K562 (cell line): ENCODE data around the gene KLK1. TPM values are rescaled to one million over a fixed set of nuclear protein-coding genes. Genes with fewer than 3 reads are reported as not detected.

Source experiments
- ARHGAP35 ChIP-seq: fragments of 450-650 bp; IDR thresholded peaks from 2 replicates; pipeline ENCODE4 v1.6.1; 2018; ENCODE audit not compliant: partially characterized antibody
- ATF1 ChIP-seq, 2 experiments: fragments of 450-650 bp in 1 of 2; IDR thresholded peaks; 2 replicates each; pipeline ENCODE4 v1.6.1; 2016; ENCODE audit warnings: missing compliant biosample characterization in 1 of 2, missing genetic modification characterization in 1 of 2
- CREB1 ChIP-seq, 2 experiments: sonication (generic) in 1 of 2; formaldehyde crosslinking in 1 of 2; IDR thresholded peaks; 2 replicates each; pipeline versions ENCODE4 v1.6.1 to v1.8.0; 2012 to 2022; ENCODE audit warnings: inconsistent platforms in 1 of 2, mild to moderate bottlenecking in 1 of 2, missing genetic modification reagents in 1 of 2, moderate library complexity in 1 of 2
- DIDO1 ChIP-seq: fragments of 450-650 bp; IDR thresholded peaks from 2 replicates; pipeline ENCODE4 v1.6.1; 2016; ENCODE audit warnings: low read depth, missing biosample characterization, missing genetic modification characterization
- IFI16 ChIP-seq: fragments of 250-450 bp; sonication (Bioruptor Pico); IDR thresholded peaks from 2 replicates; pipeline ENCODE4 v2.1.2; 2022; ENCODE audit warnings: mild to moderate bottlenecking, inconsistent platforms
- IRF1 ChIP-seq: sonication (generic); formaldehyde crosslinking; IDR thresholded peaks from 2 replicates; pipeline ENCODE4 v1.8.0; 2022; ENCODE audit warnings: missing genetic modification reagents, mild to moderate bottlenecking, borderline replicate concordance
- KAT7 ChIP-seq: sonication (generic); formaldehyde crosslinking; IDR thresholded peaks from 2 replicates; pipeline ENCODE4 v1.8.0; 2022; ENCODE audit warnings: missing genetic modification reagents, mild to moderate bottlenecking, borderline replicate concordance
- NR2C2 ChIP-seq, 2 experiments: fragments of 200-800 bp in 1 of 2; sonication (Bioruptor generic) in 1 of 2; sonication (generic) in 1 of 2; formaldehyde crosslinking in 1 of 2; IDR thresholded peaks; 2 replicates each; pipeline versions ENCODE4 v1.6.1 to v1.8.0; 2016 to 2022; ENCODE audit warnings: mild to moderate bottlenecking in 1 of 2, missing compliant biosample characterization in 1 of 2, missing genetic modification characterization in 1 of 2, missing genetic modification reagents in 1 of 2
- NR3C1 ChIP-seq: sonication (generic); formaldehyde crosslinking; IDR thresholded peaks from 2 replicates; pipeline ENCODE4 v1.8.1; 2022; ENCODE audit warnings: missing genetic modification reagents
- OTX1 ChIP-seq: fragments of 450-650 bp; formaldehyde crosslinking; IDR thresholded peaks from 2 replicates; pipeline ENCODE4 v1.4.0; 2022; ENCODE audit warnings: mild to moderate bottlenecking
- PHB ChIP-seq: fragments of 250-450 bp; sonication (Bioruptor Pico); IDR thresholded peaks from 2 replicates; pipeline ENCODE4 v1.5.0; 2021
- SETDB1 ChIP-seq: IDR thresholded peaks from one replicate; pipeline ENCODE4 v1.6.1; 2012; ENCODE audit warnings: low read length, control low read depth, inconsistent platforms
- SIRT6 ChIP-seq: IDR thresholded peaks from one replicate; pipeline ENCODE4 v1.6.1; 2012; ENCODE audit warnings: low read depth, mild to moderate bottlenecking, control low read depth, inconsistent platforms, low read length, moderate library complexity
- SRSF7 ChIP-seq: fragments of 200-400 bp; formaldehyde crosslinking; optimal IDR thresholded peaks from 2 replicates; pipeline ENCODE3; 2017; ENCODE audit warnings: mild to moderate bottlenecking, low read depth, low read length
- TEAD4 ChIP-seq, 2 experiments: sonication (generic) in 1 of 2; formaldehyde crosslinking in 1 of 2; IDR thresholded peaks; 2 replicates each; pipeline versions ENCODE4 v1.6.1 to v1.8.0; 2012 to 2022; ENCODE audit warnings: borderline replicate concordance in 1 of 2, inconsistent platforms in 1 of 2, low read length in 1 of 2, mild to moderate bottlenecking in 1 of 2, missing genetic modification reagents in 1 of 2
- U2AF2 ChIP-seq: fragments of 200-400 bp; formaldehyde crosslinking; optimal IDR thresholded peaks from 2 replicates; pipeline ENCODE3; 2017; ENCODE audit warnings: low read depth, mild to moderate bottlenecking, low read length
- WHSC1 ChIP-seq: IDR thresholded peaks from one replicate; pipeline ENCODE4 v1.6.1; 2012; ENCODE audit warnings: low read length, control low read depth, inconsistent platforms
- ZBTB12 ChIP-seq: fragments of 250-450 bp; sonication (Bioruptor Pico); IDR thresholded peaks from 2 replicates; pipeline ENCODE4 v1.4.0; 2020
- ZFP30 ChIP-seq: fragments of 250-450 bp; sonication (Bioruptor Pico); IDR thresholded peaks from 2 replicates; pipeline ENCODE4 v1.8.0; 2022; ENCODE audit warnings: moderate library complexity, mild to moderate bottlenecking, inconsistent platforms, borderline replicate concordance
- ZFP91 ChIP-seq: sonication (generic); formaldehyde crosslinking; IDR thresholded peaks from 2 replicates; pipeline ENCODE4 v1.8.0; 2022; ENCODE audit warnings: mild to moderate bottlenecking, missing genetic modification reagents
- ZNF589 ChIP-seq: fragments of 200-800 bp; sonication (Bioruptor generic); IDR thresholded peaks from 2 replicates; pipeline ENCODE4 v1.6.1; 2016; ENCODE audit warnings: low read depth, missing genetic modification characterization, missing compliant biosample characterization
- ZSCAN32 ChIP-seq: fragments of 450-650 bp; formaldehyde crosslinking; IDR thresholded peaks from 2 replicates; pipeline ENCODE4 v1.4.0; 2020; ENCODE audit warnings: mild to moderate bottlenecking, moderate library complexity
- polyA plus RNA-seq, 8 experiments: library from polyadenylated mRNA; depleted of rRNA in 4 of 8; stranded (reverse) in 5 of 8; unstranded in 3 of 8; fragments of >200 nt; fragmentation: Nextera tagmentation in 2 of 8; fragmentation: Illumina TruSeq in 1 of 8; extraction: Ambion mirVana in 2 of 8; extraction: Trizol in 1 of 8; gene quantifications; 2 replicates each; pipeline versions ENCODE4 v1.2.1 to v1.2.3, GENCODE V29; 2011 to 2014; ENCODE audit warnings: inconsistent platforms in 1 of 8, missing spikeins in 1 of 8
- total RNA-seq, 7 experiments: library from RNA; depleted of rRNA in 6 of 7; stranded (reverse); fragments of >200 nt in 6 of 7; fragmentation: Illumina TruSeq in 2 of 7; extraction: Trizol in 2 of 7; gene quantifications; 2 replicates each; pipeline versions ENCODE4 v1.2.1 to v1.2.3, GENCODE V29; 2011 to 2021; ENCODE audit warnings: low replicate concordance in 1 of 7
- TF ChIP-seq, protein P1 (sequence below), 2 experiments: fragments of 450-650 bp in 1 of 2; sonication (generic) in 1 of 2; formaldehyde crosslinking; conservative IDR thresholded peaks; 2 replicates each; pipeline versions ENCODE4 v1.4.0 to v1.8.1; 2020 to 2022; ENCODE audit warnings: mild to moderate bottlenecking in 1 of 2, missing genetic modification reagents in 1 of 2

The KLK1 gene
- total and polyA plus RNA-seq, 9 of the 15 experiments (the other 6 are each of a cell fraction or from before 2014, with no cell fraction given) = 0.87 to 15.4 (median 9.1) TPM

DNA sequence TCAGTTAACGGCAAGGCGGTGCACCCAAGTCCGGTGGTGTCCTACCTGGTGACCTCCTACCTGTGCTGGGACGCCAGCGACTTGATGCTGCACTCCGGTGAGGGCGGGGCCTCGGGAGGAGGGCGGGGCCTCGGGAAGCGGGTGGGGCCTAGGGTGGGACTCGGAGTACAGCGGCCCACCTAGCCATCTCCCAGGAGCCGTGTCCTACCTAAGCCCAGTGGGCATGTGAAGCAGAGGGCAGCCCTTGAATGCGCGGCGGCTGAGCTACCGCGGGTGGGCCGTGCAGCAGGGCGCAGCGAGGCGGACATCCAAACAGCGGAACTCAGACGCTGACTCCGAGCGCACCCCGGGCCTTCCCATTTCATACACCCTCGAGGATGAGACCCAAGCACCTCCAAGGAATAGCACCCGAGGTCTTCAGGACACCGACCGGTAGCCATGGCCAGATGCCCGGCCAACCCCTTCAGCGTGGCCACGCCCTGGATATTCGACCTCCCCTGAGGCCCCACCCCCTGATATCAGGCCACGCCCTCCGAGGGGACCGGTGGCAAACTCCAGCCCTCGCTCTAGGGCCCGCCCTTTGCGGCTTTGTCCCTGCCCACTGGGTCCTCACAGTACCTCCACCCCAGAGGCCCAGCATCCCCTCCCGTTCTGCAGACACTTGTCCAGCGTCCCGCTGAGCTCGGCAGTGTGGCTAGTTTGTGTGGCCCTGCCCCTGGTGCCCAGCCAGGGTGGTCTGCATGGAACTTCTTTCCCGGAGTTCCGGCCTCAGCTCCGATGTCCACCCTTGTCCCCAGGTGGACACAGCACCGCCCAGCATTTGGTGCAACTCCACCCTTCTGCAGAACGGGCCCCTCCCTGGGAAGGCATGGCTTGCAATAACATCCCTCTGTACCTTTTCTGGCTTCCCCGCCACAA is 5.4 kb downstream of the KLK1 start (continued):
- TF ChIP-seq, protein P1, sequence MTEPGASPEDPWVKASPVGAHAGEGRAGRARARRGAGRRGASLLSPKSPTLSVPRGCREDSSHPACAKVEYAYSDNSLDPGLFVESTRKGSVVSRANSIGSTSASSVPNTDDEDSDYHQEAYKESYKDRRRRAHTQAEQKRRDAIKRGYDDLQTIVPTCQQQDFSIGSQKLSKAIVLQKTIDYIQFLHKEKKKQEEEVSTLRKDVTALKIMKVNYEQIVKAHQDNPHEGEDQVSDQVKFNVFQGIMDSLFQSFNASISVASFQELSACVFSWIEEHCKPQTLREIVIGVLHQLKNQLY (CRISPR knock-in tag; conservative IDR thresholded peaks at IDR 0.05) = no peak
- TF ChIP-seq TEAD4 (IDR thresholded peaks at IDR 0.05; ENCODE audit: low read length) (no peak), TEAD4 (CRISPR knock-in tag; IDR thresholded peaks at IDR 0.05; ENCODE audit: borderline replicate concordance) (no peak), U2AF2 (no peak), SRSF7 (no peak), NR2C2 (CRISPR knock-in tag; IDR thresholded peaks at IDR 0.05) (no peak), NR2C2 (tag; IDR thresholded peaks at IDR 0.05) (no peak), KAT7 (CRISPR knock-in tag) (peak; percentile 34; the same call in 1 of the 2 replicates), ARHGAP35 (no peak), ZNF589 (CRISPR knock-in tag) (no peak), SIRT6 (no peak), CREB1 (IDR thresholded peaks at IDR 0.05) (no peak), CREB1 (CRISPR knock-in tag; IDR thresholded peaks at IDR 0.05) (no peak), IFI16 (CRISPR knock-in tag) (no peak), SETDB1 (peak; percentile 51), ZBTB12 (no peak), WHSC1 (no peak), PHB (CRISPR knock-in tag) (no peak), ZSCAN32 (CRISPR knock-in tag) (no peak), ZFP30 (CRISPR knock-in tag) (no peak), ZFP91 (CRISPR knock-in tag) (no peak), IRF1 (no peak), OTX1 (CRISPR knock-in tag) (no peak), DIDO1 (tag) (no peak), NR3C1 (CRISPR knock-in tag) (no peak), ATF1 (CRISPR knock-in tag; IDR thresholded peaks at IDR 0.05) (no peak), ATF1 (tag; IDR thresholded peaks at IDR 0.05) (0 out of 2 replicates have a peak, but pooled peaks have one; percentile 17)
